GM23248 (cell line): ENCODE measurements around the gene HMCN1. TPM values are rescaled to one million over a fixed set of nuclear protein-coding genes. Genes with fewer than 3 reads are reported as not detected.
"Not testable (repeated sequence)": the region's sequence is repeated elsewhere in the genome, so short reads cannot be mapped to it uniquely, and the experiment has no call there.

Source experiments
- DNase-seq: peaks from one replicate; pipeline ENCODE4 v3.0.0-alpha.2; 2015
- H2AFZ ChIP-seq: fragments of 200-600 bp; sonication (generic); 2 replicates; pipeline ENCODE4 v1.6.1; 2016; ENCODE audit warnings: antibody characterized with exemption
- H3F3A ChIP-seq: fragments of 200-600 bp; sonication (generic); 2 replicates; pipeline ENCODE4 v1.6.1; 2016; ENCODE audit warnings: mild to moderate bottlenecking, antibody characterized with exemption, mixed run types; ENCODE audit not compliant: insufficient read depth
- H3K27ac ChIP-seq: fragments of 200-600 bp; sonication (generic); 2 replicates; pipeline ENCODE4 v1.5.1; 2016; ENCODE audit warnings: mild to moderate bottlenecking
- H3K27me3 ChIP-seq: fragments of 200-600 bp; sonication (generic); replicated peaks from 2 replicates; pipeline ENCODE4 v1.6.1; 2016; ENCODE audit warnings: mild to moderate bottlenecking; ENCODE audit not compliant: insufficient read depth
- H3K36me3 ChIP-seq: fragments of 200-600 bp; sonication (generic); 2 replicates; pipeline ENCODE4 v1.6.1; 2016; ENCODE audit warnings: low read depth, mild to moderate bottlenecking
- H3K4me1 ChIP-seq: fragments of 200-600 bp; sonication (generic); 2 replicates; pipeline ENCODE4 v1.6.1; 2016; ENCODE audit warnings: mild to moderate bottlenecking; ENCODE audit not compliant: insufficient read depth
- H3K4me2 ChIP-seq: fragments of 200-600 bp; sonication (generic); one replicate; pipeline ENCODE4 v1.6.1; 2016; ENCODE audit warnings: mild to moderate bottlenecking; ENCODE audit not compliant: unreplicated experiment
- H3K4me3 ChIP-seq: fragments of 200-600 bp; sonication (generic); 2 replicates; pipeline ENCODE4 v1.5.1; 2016; ENCODE audit warnings: mild to moderate bottlenecking
- H3K79me2 ChIP-seq: fragments of 200-600 bp; sonication (generic); 2 replicates; pipeline ENCODE4 v1.6.1; 2016; ENCODE audit warnings: mild to moderate bottlenecking; ENCODE audit not compliant: insufficient read depth
- H3K9ac ChIP-seq: fragments of 200-600 bp; sonication (generic); 2 replicates; pipeline ENCODE4 v1.6.1; 2016; ENCODE audit warnings: mild to moderate bottlenecking
- H3K9me2 ChIP-seq: fragments of 200-600 bp; sonication (generic); 2 replicates; pipeline ENCODE4 v1.6.1; 2016; ENCODE audit warnings: mixed run types, mild to moderate bottlenecking, moderate library complexity; ENCODE audit not compliant: insufficient read depth
- H3K9me3 ChIP-seq: fragments of 200-600 bp; sonication (generic); one replicate; pipeline ENCODE4 v1.6.1; 2017; ENCODE audit warnings: low read depth
- H4K20me1 ChIP-seq: fragments of 200-600 bp; sonication (generic); 2 replicates; pipeline ENCODE4 v1.6.0; 2016; ENCODE audit not compliant: insufficient read depth
- EZH2 ChIP-seq: fragments of 200-600 bp; sonication (generic); IDR thresholded peaks from 2 replicates; pipeline ENCODE4 v1.6.1; 2018; ENCODE audit warnings: antibody characterized with exemption, mild to moderate bottlenecking; ENCODE audit not compliant: insufficient read depth, poor library complexity, severe bottlenecking
- EZH2phosphoT487 ChIP-seq: fragments of 200-600 bp; sonication (generic); IDR thresholded peaks from 2 replicates; pipeline ENCODE4 v1.6.1; 2018; ENCODE audit warnings: antibody characterized with exemption, moderate library complexity, mild to moderate bottlenecking, low read depth; ENCODE audit not compliant: insufficient read depth
- WGBS, 2 experiments: methylation state at CpG; one replicate each; pipeline ENCODE4 v1.1.6; 2015 to 2017; ENCODE audit warnings: low lambda C conversion rate in 2 of 2, low coverage in 1 of 2; ENCODE audit errors: missing lambda C conversion rate in 2 of 2; 5-methylcytosine and 5-hydroxymethylcytosine counted together
- in situ Hi-C: fragments of 300-500 bp; cut with MboI; formaldehyde crosslinking; loops from 2 replicates; pipeline ENCODE4 v1.15.0; 2020
- polyA plus RNA-seq: library from polyadenylated mRNA; unstranded; fragments of >200 nt; fragmentation: Nextera tagmentation; extraction: Ambion mirVana; gene quantifications from 2 replicates; pipeline ENCODE4 v1.2.1, GENCODE V29; 2016
- total RNA-seq: library from RNA; depleted of rRNA; stranded (reverse); fragments of >200 nt; shearing (Covaris generic); gene quantifications from 2 replicates; pipeline ENCODE4 v1.2.3, GENCODE V29; 2014

The HMCN1 gene
- total and polyA plus RNA-seq, 2 experiments from 2014 or later, result 1.8 to 5.2 TPM

GRCh38 chr1:186152620-186153239 is 418.5 kb downstream of the HMCN1 start:
- H4K20me1 ChIP-seq, result no peaks in the 10 kb centered on the region
- H2AFZ ChIP-seq, result no peak overlapping the region
- H3K9me2 ChIP-seq, result no peaks in the 10 kb centered on the region
- TF ChIP-seq EZH2phosphoT487, result no peak
- TF ChIP-seq EZH2, result no peak
- H3K79me2 ChIP-seq, result no peaks in the 10 kb centered on the region
- in situ Hi-C loops, result no loop called here
- H3K9me3 ChIP-seq, result no peaks in the 10 kb centered on the region
- no peak overlapping the region for H3K4me3 ChIP-seq
- no peaks in the 10 kb centered on the region for H3K36me3 ChIP-seq
- WGBS, 2 experiments, result 26 to 34% methylated on average over 5 of the region's 5 CpGs
- H3K9ac ChIP-seq, result no peak overlapping the region
- no peaks in the 10 kb centered on the region for H3K27me3 ChIP-seq
- peaks cover 10% of the 10 kb centered on the region; the same call in 1 of the 2 replicates for H3F3A ChIP-seq
- peaks cover 35% of the 10 kb centered on the region for H3K4me1 ChIP-seq
- H3K4me2 ChIP-seq, result peak overlapping the region; percentile 3
- no peak overlapping the region for H3K27ac ChIP-seq
- DNase-seq, result peak; percentile 62

GRCh38 chr1:186154651-186155050 is 420.5 kb downstream of the HMCN1 start:
- H3K9ac ChIP-seq, result no peak overlapping the region
- no peaks in the 10 kb centered on the region for H3K9me3 ChIP-seq
- H3K27ac ChIP-seq, result no peak overlapping the region
- 38 to 42% methylated on average over 1 of the region's 1 CpG for WGBS, 2 experiments
- H3K36me3 ChIP-seq, result no peaks in the 10 kb centered on the region
- no peak overlapping the region for H3K4me3 ChIP-seq
- H2AFZ ChIP-seq, result peak overlapping the region; percentile 16; the same call in 1 of the 2 replicates
- peaks cover 10% of the 10 kb centered on the region; the same call in 1 of the 2 replicates for H3F3A ChIP-seq
- no peaks in the 10 kb centered on the region for H4K20me1 ChIP-seq
- no peaks in the 10 kb centered on the region for H3K9me2 ChIP-seq
- no peaks in the 10 kb centered on the region for H3K27me3 ChIP-seq
- TF ChIP-seq EZH2 (no peak), EZH2phosphoT487 (no peak)
- no peak overlapping the region for H3K4me2 ChIP-seq
- DNase-seq, result no peak
- in situ Hi-C loops, result no loop called here
- H3K4me1 ChIP-seq, result peaks cover 35% of the 10 kb centered on the region
- no peaks in the 10 kb centered on the region for H3K79me2 ChIP-seq

- peak overlapping the region; percentile 29 for H3K4me2 ChIP-seq
Measured at GRCh38 chr1:186155594-186155993, 421.4 kb downstream of the HMCN1 start.

GRCh38 chr1:186162895-186163294 is 428.7 kb downstream of the HMCN1 start:
- H3K79me2 ChIP-seq, H3K4me2 ChIP-seq, H3K27ac ChIP-seq, H3K36me3 ChIP-seq, H3K9me2 ChIP-seq, in situ Hi-C loops, H3K27me3 ChIP-seq, H3K9ac ChIP-seq, H2AFZ ChIP-seq, H3K4me3 ChIP-seq, H3F3A ChIP-seq, DNase-seq, H4K20me1 ChIP-seq, H3K9me3 ChIP-seq: not testable (repeated sequence)
- 81 to 93% methylated on average over 6 to 7 of the region's 7 CpGs for WGBS, 2 experiments
- H3K4me1 ChIP-seq, result peaks cover 14% of the 10 kb centered on the region; the same call in 1 of the 2 replicates

More at GRCh38 chr1:186155594-186155993, 421.4 kb downstream of the HMCN1 start:
- H3K9ac ChIP-seq, result no peak overlapping the region
- H3K27me3 ChIP-seq, result no peaks in the 10 kb centered on the region
- H3K36me3 ChIP-seq, result no peaks in the 10 kb centered on the region
- TF ChIP-seq EZH2phosphoT487 (no peak), EZH2 (no peak)
- in situ Hi-C loops, result no loop called here
- H3K4me3 ChIP-seq, result no peak overlapping the region
- H3K9me2 ChIP-seq, result no peaks in the 10 kb centered on the region
- peaks cover 35% of the 10 kb centered on the region for H3K4me1 ChIP-seq
- no peaks in the 10 kb centered on the region for H3K9me3 ChIP-seq
- H2AFZ ChIP-seq, result 0 out of 2 replicates have a peak overlapping the region, but pooled peaks have one; percentile 16
- WGBS, 2 experiments, result 0 to 3% methylated on average over 1 of the region's 1 CpG
- H4K20me1 ChIP-seq, result no peaks in the 10 kb centered on the region
- H3K79me2 ChIP-seq, result no peaks in the 10 kb centered on the region
- DNase-seq, result peak; percentile 83
- no peak overlapping the region for H3K27ac ChIP-seq
- H3F3A ChIP-seq, result peaks cover 10% of the 10 kb centered on the region; the same call in 1 of the 2 replicates
